Skeletal muscle satellite cell (primary cell): ENCODE results near the gene NHSL2.

Experiments used
- H3K27me3 ChIP-seq: 2 replicates; pipeline ENCODE4 v1.7.0; 2013; ENCODE audit warnings: low read length; ENCODE audit not compliant: control insufficient read depth, insufficient read depth
- H3K36me3 ChIP-seq: 2 replicates; pipeline ENCODE4 v1.7.0; 2013; ENCODE audit warnings: mild to moderate bottlenecking, control low read depth, low read length; ENCODE audit not compliant: insufficient read depth
- H3K4me1 ChIP-seq: 2 replicates; pipeline ENCODE4 v1.7.0; 2013; ENCODE audit warnings: low read length; ENCODE audit not compliant: control insufficient read depth, insufficient read depth
- H3K4me2 ChIP-seq: 2 replicates; pipeline ENCODE4 v1.7.0; 2013; ENCODE audit warnings: mild to moderate bottlenecking, low read length
- H3K4me3 ChIP-seq: 2 replicates; pipeline ENCODE4 v1.7.0; 2013; ENCODE audit warnings: low read length
- H3K9ac ChIP-seq: 2 replicates; pipeline ENCODE4 v1.7.0; 2013; ENCODE audit warnings: mild to moderate bottlenecking, low read depth, low read length, moderate library complexity
- H3K9me3 ChIP-seq: replicated peaks from 2 replicates; pipeline ENCODE4 v1.7.0; 2013; ENCODE audit warnings: mild to moderate bottlenecking, control low read depth, low read length

Gene NHSL2

DNA sequence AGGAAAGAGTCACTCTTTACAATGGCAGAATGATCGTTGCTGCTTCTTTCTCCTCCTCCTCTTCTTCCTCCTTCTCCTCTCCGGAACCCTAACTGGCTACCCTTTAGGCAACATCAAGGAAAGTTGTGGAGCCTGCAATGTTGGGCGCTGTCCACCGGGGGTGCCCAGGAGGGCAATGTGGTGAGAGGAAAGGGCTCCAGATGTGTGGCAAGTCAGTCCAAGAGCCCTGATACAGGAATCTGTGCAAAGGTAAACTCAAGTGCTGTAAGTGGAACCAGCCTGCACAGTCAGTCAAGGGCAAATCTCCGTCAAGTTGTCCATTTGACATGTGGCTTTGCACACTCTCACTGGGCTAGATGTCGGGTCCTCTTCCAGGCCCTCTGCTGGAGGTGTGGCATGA is 218.2 kb downstream of the NHSL2 start:
- peaks cover 11% of the 10 kb centered on the region for H3K4me1 ChIP-seq
- no peaks in the 10 kb centered on the region for H3K36me3 ChIP-seq
- no peak overlapping the region for H3K9ac ChIP-seq
- no peak overlapping the region for H3K4me2 ChIP-seq
- H3K9me3 ChIP-seq, result no peaks in the 10 kb centered on the region
- H3K27me3 ChIP-seq, result peaks cover 56% of the 10 kb centered on the region
- no peak overlapping the region for H3K4me3 ChIP-seq

DNA sequence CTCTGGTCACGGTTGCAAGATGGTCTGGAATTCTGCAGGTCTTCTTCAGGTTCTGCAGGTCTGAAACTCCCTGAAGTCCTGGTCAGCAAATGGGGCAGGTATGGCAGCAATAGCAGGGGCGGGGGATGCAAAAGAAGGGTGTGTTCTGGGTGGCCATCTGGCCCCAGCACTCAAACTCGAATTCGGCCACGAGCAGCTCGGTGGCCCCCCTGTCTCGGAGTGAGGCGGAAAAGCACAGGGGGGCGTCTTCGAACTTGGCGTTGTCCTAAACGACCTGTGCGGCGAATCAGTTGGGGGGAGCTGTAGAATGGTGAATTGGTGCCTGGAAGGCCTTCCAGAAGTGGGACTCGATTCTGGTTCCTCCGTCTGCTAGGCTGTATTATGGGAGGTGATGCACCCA is 219.0 kb downstream of the NHSL2 start:
- peaks cover 60% of the 10 kb centered on the region for H3K27me3 ChIP-seq
- no peak overlapping the region for H3K4me2 ChIP-seq
- no peaks in the 10 kb centered on the region for H3K36me3 ChIP-seq
- peaks cover 11% of the 10 kb centered on the region for H3K4me1 ChIP-seq
- H3K9me3 ChIP-seq, result no peaks in the 10 kb centered on the region
- no peak overlapping the region for H3K9ac ChIP-seq
- H3K4me3 ChIP-seq, result no peak overlapping the region

DNA sequence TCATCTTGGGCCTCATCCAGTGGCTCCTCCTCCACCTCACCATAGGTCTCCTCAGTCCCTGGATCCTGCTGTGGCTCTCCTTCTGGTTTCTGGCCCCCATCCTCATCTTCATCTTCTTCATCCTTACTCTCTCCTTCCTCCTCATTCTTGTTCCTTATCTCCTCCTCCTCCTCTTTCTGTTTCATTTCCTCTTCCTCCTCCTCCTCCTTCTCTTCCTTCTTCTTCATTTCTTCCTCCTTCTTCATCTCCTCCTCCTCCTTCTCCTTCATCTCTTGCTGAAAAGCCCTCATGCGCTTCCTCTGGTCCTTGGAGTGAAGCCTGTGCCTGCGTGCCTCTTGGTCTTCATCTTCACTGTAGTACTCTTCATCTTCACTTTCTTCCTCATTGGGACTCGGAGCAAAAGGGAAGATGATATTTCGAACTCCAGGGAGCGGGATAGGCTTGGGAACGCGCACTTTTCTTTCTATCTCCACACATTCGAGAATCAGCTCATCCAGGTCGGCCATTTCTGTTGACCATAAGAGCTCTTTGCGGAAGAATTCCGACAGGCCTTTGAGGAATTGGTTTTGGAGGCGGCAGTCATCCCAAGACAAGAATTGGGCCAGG is 219.6 kb downstream of the NHSL2 start:
- Histone ChIP-seq H3K9ac (no peak overlapping the region), H3K4me2 (no peak overlapping the region), H3K4me1 (peaks cover 11% of the 10 kb centered on the region), H3K4me3 (no peak overlapping the region), H3K9me3 (no peaks in the 10 kb centered on the region), H3K36me3 (no peaks in the 10 kb centered on the region), H3K27me3 (peaks cover 60% of the 10 kb centered on the region)

DNA sequence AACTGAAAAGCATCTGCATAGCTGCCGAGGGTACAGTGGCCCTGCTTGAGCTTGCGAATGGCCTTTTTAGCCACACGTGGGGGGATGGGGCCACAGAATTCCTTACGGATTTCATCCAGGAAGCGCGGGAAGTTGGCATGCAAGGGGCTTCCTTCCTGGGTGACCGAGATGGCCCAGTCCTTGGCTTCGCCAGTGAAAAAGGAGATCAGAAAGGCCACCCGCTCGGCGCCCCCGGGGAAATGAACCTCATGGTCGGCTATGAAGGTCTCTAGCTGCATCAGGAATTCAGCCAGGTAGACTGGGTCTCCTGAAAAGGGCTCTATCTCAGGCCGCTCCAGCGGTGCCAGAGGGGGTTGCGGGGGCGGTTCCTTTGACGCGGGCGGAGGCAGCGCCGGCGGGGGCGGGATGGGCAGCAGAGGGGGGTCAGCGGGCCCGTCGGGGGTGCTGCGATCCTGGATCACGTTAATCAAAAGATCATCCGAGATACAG is 220.2 kb downstream of the NHSL2 start:
- no peaks in the 10 kb centered on the region for H3K36me3 ChIP-seq
- no peaks in the 10 kb centered on the region for H3K9me3 ChIP-seq
- peak overlapping the region; percentile 86 for H3K4me2 ChIP-seq
- peaks cover 58% of the 10 kb centered on the region for H3K27me3 ChIP-seq
- no peak overlapping the region for H3K9ac ChIP-seq
- peaks cover 10% of the 10 kb centered on the region for H3K4me1 ChIP-seq
- peak overlapping the region; percentile 71 for H3K4me3 ChIP-seq

DNA sequence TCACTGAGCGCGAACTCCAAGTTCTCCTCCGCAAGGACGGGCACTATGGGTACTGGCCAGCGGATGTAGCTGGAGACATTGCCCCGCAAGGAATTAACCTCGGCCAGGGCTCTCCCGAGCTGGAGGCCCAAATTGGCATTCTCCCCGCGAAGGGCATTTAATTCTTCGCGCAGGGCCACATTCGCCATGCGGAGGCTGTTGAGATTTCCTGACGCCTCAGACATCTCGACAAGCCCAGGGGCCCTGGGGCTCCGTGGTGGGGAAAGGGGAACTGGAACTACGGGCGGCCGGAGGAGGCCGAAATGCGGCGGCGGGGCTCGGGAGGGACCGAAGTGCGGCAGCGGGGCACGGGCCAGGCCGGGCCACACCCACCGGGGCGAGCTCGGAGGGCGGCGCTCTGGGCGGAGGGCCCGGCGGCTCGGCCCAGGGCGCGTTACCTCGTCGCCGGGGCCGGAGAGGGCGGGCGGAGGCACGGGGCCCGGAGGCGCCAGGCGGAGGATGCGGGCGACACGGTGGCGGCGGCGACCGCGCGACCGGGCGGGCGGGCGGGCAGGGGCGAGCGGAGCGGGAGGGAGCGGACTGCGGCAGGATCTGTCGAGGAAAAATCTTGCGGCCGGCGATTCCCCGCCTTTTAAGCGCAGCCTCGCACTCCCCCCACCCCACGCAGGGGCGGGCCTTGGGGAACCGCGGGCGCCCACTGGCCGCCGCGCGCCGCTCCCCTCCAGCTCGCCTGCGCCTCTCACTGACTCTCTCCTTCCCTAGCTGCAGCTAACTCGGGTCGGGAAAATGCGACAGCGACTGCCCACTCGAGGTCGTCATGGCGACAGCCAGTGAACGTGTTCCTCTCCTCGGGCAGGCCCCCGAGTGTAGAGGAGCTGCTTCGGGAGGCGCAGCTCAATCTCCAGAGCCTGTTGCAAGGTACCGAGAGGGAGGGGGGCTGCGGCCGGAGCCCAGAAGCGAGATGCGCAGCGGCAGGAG is 221.0 kb downstream of the NHSL2 start, which contains the start of gene RTL5:
TSS of gene RTL5 (minus strand) at position 599 of the 978 bp plus-strand sequence.
- Histone ChIP-seq H3K4me1 (peaks cover 4% of the 10 kb centered on the region), H3K4me2 (peak within 1 kb of the TSS; percentile 86), H3K9ac (peak within 1 kb of the TSS; percentile 74), H3K27me3 (peaks cover 65% of the 10 kb centered on the region), H3K4me3 (peak within 1 kb of the TSS; percentile 71), H3K36me3 (no peaks in the 10 kb centered on the region), H3K9me3 (no peaks in the 10 kb centered on the region)

DNA sequence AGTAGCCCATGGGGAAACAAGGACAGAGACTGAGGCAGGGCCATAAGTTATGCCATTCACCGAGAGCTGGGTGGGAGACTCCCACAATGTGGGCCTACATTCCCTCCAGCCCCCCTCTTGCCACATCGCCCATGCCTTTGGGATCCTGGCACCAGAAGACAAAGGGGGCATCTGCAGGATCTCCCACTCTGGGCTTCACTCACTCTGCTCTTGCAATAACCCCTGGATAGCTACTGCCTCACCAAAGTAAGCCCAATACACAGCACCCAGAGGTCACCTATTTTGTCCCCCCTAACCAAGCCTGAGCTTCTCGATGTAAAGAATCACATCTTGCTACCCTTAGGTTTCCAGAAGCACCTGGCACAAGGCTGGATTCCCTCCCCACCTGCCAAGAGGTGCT is 221.8 kb downstream of the NHSL2 start:
- Histone ChIP-seq H3K27me3 (peaks cover 69% of the 10 kb centered on the region), H3K9me3 (no peaks in the 10 kb centered on the region), H3K4me3 (peak overlapping the region; percentile 71), H3K9ac (no peak overlapping the region), H3K36me3 (no peaks in the 10 kb centered on the region), H3K4me1 (peaks cover 4% of the 10 kb centered on the region), H3K4me2 (peak overlapping the region; percentile 86)

DNA sequence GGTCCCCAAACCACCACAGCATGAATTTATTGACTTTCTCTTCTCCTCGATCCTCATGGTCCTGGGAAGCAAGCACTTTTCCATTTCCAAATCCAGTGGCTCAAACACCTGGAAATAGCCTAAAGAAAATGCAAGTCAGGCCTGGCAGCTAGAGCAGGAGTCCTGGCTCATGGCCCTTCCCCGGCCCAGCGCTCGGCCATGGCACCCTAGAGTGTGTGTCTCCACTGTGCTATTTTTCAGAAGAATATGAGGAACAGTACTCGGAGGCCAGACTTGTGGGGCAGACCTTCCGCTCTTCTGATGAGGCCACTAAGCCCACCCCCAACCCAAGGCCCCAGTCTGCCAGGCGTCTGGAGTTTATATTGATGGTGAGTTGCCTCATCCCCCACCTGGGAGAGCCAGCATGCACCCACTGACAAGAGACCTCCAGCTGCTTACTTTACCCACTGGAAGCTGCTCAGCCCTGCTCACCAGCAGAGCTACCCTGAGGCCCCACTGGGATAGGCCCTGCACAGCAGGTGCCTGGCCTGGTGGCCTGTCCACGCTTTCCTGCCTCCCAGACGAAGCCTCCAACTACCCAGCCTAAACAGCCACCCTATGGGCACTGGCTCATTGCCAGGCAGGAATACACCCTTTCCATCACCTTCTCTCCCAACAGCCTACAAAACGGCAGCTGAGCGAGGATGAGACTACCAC is 223.4 kb downstream of the NHSL2 start:
- Histone ChIP-seq H3K4me1 (peaks cover 4% of the 10 kb centered on the region), H3K9me3 (no peaks in the 10 kb centered on the region), H3K36me3 (no peaks in the 10 kb centered on the region), H3K27me3 (peaks cover 67% of the 10 kb centered on the region), H3K9ac (no peak overlapping the region), H3K4me2 (no peak overlapping the region), H3K4me3 (no peak overlapping the region)

DNA sequence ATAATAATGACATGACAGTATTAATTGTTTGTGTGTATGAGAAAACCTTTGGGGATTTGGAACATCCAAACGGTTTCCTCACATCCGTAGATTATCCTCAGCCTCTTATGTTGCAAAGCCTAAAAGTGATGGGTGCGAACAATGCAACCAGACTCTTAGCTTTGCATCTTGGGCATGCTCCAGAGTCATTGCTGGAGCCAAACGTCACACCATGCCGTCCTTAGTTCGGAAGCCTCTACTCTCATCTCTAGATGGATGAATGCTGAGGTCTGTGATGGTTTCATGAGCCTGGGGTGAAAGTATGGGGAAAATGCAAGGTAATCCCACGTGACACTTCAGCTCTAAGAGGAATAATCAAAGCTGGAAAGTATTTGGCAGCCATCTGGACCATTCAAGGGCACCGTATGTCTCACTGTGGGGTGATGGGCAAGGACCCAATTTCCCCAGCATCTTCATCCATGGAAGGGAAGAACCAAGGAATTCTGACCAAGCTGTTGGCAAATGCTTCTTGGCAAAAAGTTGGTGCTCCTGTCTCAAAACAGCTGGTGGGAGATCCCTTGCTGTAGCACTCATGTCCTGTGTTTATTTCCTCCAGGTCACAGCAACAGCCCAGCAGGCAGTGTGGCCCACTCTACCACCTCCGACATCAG is 227.3 kb downstream of the NHSL2 start:
- Histone ChIP-seq H3K4me3 (no peak overlapping the region), H3K27me3 (peaks cover 90% of the 10 kb centered on the region), H3K9ac (no peak overlapping the region), H3K4me2 (no peak overlapping the region), H3K9me3 (no peaks in the 10 kb centered on the region), H3K36me3 (no peaks in the 10 kb centered on the region), H3K4me1 (no peaks in the 10 kb centered on the region)

DNA sequence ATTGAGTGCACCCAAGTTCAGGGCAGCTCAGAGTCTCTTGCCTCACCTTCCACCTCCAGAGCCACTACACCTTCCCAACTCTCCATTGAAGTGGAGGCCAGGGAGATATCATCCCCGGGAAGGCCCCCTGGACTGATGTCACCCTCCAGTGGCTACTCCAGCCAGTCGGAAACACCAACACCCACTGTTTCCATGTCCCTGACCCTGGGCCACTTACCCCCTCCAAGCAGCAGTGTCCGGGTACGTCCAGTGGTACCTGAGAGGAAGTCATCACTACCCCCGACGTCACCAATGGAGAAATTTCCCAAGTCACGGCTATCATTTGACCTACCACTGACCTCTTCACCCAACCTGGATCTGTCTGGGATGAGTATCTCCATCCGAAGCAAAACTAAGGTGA is 228.9 kb downstream of the NHSL2 start:
- Histone ChIP-seq H3K4me3 (no peak overlapping the region), H3K9ac (no peak overlapping the region), H3K27me3 (peaks cover 90% of the 10 kb centered on the region), H3K4me1 (no peaks in the 10 kb centered on the region), H3K9me3 (no peaks in the 10 kb centered on the region), H3K4me2 (no peak overlapping the region), H3K36me3 (no peaks in the 10 kb centered on the region)

DNA sequence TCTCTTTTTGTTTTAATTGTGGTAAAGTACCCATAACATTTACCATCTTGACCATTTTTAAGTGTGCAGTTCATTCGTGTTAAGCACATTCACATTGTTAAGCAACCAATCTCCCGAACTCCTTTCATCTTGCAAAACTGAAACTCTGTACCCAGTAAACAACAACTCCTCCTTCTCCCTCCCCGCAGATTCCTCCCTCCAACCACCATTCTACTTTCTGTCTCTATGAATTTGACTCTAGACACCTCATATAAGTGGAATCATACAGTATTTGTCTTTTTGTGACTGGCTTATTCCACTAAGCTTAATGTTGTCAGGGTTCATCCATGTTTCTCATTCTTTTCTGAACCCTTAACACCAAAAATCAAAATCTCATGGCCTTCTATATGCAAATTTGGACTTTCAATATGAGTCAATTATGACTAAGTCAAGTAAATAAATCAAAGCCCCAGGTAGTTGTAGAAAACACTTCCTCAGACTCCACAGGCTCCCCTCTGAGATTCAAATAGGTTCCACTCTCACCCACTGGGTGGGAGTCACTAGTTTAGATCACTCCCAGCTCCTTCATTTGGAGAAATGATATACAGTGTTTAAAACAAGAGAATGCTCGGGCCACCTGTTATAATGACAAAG is 230.8 kb downstream of the NHSL2 start:
- H3K9me3 ChIP-seq, result no peaks in the 10 kb centered on the region
- H3K4me3 ChIP-seq, result no peak overlapping the region
- H3K27me3 ChIP-seq, result peaks cover 86% of the 10 kb centered on the region
- H3K4me1 ChIP-seq, result no peaks in the 10 kb centered on the region
- H3K9ac ChIP-seq, result no peak overlapping the region
- H3K4me2 ChIP-seq, result no peak overlapping the region
- no peaks in the 10 kb centered on the region for H3K36me3 ChIP-seq
